A549 (cell line): Measurements from ENCODE around the gene PHYH.

ENCODE experiments used
- CBX8 ChIP-seq: fragments of 200-600 bp; sonication (generic); IDR thresholded peaks from 2 replicates; pipeline ENCODE4 v1.6.1; 2016
- CHD2 ChIP-seq: fragments of 150-350 bp; IDR thresholded peaks from 2 replicates; pipeline ENCODE4 v1.6.1; 2014; ENCODE audit warnings: low read length; ENCODE audit not compliant: partially characterized antibody
- MAFK ChIP-seq: fragments of 450-650 bp; IDR thresholded peaks from 2 replicates; pipeline ENCODE4 v1.6.1; 2014; ENCODE audit not compliant: partially characterized antibody
- NR3C1 ChIP-seq: fragments of >200 bp; sonication (Bioruptor Twin); formaldehyde crosslinking; IDR thresholded peaks from 3 replicates; pipeline ENCODE4 v1.6.1; 2017
- POLR2A ChIP-seq: IDR thresholded peaks from 2 replicates; pipeline ENCODE4 v1.6.1; 2012; ENCODE audit warnings: mild to moderate bottlenecking, low read length
- RAD21 ChIP-seq, 2 experiments: fragments of >200 bp in 1 of 2; sonication (Bioruptor Twin) in 1 of 2; formaldehyde crosslinking in 1 of 2; IDR thresholded peaks in 1 of 2; conservative IDR thresholded peaks in 1 of 2; 2 replicates in 1 of 2; 3 replicates in 1 of 2; pipeline ENCODE4 v1.6.1; 2012 to 2018; ENCODE audit warnings: inconsistent platforms in 1 of 2
- RARB ChIP-seq: fragments of 250-450 bp; sonication (Bioruptor Pico); IDR thresholded peaks from 2 replicates; pipeline ENCODE4 v1.8.0; 2021; ENCODE audit warnings: mild to moderate bottlenecking, moderate library complexity
- RFX5 ChIP-seq: fragments of 450-650 bp; IDR thresholded peaks from 2 replicates; pipeline ENCODE4 v1.7.1; 2014; ENCODE audit warnings: antibody characterized with exemption, mild to moderate bottlenecking, moderate library complexity
- SREBF2 ChIP-seq: fragments of 450-650 bp; IDR thresholded peaks from 2 replicates; pipeline ENCODE4 v1.6.1; 2014; ENCODE audit warnings: mild to moderate bottlenecking, moderate library complexity
- TP53 ChIP-seq: fragments of 250-450 bp; sonication (Bioruptor Pico); IDR thresholded peaks from 2 replicates; pipeline ENCODE4 v1.5.0; 2021; ENCODE audit warnings: mild to moderate bottlenecking, moderate library complexity
- ZSCAN20 ChIP-seq: fragments of 250-450 bp; sonication (Bioruptor Pico); IDR thresholded peaks from 2 replicates; pipeline ENCODE4 v1.8.0; 2022; ENCODE audit warnings: mild to moderate bottlenecking, moderate library complexity
- TF ChIP-seq, protein P1 (sequence below): fragments of >200 bp; sonication (Bioruptor Twin); formaldehyde crosslinking; IDR thresholded peaks from 3 replicates; pipeline ENCODE4 v1.5.1; 2016
- TF ChIP-seq, protein P2 (sequence below): fragments of 200-600 bp; sonication (generic); IDR thresholded peaks from 2 replicates; pipeline ENCODE4 v1.6.1; 2016; ENCODE audit warnings: antibody characterized with exemption, mild to moderate bottlenecking, moderate library complexity
- TF ChIP-seq, protein P3 (sequence below): IDR thresholded peaks from 2 replicates; pipeline ENCODE4 v1.6.1; 2012

DNA sequence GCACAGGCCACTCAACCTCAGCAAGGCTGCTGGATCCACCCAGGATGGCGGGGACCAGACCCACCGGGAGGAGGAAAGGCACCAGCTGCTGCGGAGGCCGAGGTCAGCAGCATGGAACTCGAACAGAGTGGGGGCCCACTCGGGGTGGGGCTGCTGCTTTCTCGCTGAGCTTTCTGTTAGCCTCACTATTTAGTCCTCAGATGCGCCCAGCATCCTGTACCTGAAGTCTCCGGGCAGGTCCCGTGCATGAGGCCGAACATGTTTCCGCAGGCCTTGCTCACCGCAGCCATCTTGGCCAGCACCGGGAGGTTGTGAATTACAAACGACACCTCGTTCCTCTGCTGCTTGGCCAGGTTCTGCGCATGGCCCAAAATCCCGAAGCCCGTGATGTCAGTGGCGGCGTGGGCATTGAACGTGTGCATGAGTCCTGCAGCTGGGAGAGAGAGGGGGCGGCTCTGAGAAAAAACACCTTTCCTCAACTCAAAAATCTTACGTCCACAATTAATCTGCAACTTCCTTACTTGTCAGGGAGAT, 22.8 kb upstream of the PHYH start:
- TF ChIP-seq, protein P1, sequence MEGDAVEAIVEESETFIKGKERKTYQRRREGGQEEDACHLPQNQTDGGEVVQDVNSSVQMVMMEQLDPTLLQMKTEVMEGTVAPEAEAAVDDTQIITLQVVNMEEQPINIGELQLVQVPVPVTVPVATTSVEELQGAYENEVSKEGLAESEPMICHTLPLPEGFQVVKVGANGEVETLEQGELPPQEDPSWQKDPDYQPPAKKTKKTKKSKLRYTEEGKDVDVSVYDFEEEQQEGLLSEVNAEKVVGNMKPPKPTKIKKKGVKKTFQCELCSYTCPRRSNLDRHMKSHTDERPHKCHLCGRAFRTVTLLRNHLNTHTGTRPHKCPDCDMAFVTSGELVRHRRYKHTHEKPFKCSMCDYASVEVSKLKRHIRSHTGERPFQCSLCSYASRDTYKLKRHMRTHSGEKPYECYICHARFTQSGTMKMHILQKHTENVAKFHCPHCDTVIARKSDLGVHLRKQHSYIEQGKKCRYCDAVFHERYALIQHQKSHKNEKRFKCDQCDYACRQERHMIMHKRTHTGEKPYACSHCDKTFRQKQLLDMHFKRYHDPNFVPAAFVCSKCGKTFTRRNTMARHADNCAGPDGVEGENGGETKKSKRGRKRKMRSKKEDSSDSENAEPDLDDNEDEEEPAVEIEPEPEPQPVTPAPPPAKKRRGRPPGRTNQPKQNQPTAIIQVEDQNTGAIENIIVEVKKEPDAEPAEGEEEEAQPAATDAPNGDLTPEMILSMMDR: no peak
- TF ChIP-seq, protein P2, sequence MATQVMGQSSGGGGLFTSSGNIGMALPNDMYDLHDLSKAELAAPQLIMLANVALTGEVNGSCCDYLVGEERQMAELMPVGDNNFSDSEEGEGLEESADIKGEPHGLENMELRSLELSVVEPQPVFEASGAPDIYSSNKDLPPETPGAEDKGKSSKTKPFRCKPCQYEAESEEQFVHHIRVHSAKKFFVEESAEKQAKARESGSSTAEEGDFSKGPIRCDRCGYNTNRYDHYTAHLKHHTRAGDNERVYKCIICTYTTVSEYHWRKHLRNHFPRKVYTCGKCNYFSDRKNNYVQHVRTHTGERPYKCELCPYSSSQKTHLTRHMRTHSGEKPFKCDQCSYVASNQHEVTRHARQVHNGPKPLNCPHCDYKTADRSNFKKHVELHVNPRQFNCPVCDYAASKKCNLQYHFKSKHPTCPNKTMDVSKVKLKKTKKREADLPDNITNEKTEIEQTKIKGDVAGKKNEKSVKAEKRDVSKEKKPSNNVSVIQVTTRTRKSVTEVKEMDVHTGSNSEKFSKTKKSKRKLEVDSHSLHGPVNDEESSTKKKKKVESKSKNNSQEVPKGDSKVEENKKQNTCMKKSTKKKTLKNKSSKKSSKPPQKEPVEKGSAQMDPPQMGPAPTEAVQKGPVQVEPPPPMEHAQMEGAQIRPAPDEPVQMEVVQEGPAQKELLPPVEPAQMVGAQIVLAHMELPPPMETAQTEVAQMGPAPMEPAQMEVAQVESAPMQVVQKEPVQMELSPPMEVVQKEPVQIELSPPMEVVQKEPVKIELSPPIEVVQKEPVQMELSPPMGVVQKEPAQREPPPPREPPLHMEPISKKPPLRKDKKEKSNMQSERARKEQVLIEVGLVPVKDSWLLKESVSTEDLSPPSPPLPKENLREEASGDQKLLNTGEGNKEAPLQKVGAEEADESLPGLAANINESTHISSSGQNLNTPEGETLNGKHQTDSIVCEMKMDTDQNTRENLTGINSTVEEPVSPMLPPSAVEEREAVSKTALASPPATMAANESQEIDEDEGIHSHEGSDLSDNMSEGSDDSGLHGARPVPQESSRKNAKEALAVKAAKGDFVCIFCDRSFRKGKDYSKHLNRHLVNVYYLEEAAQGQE: no peak
- TF ChIP-seq POLR2A: no peak
- TF ChIP-seq, protein P3, sequence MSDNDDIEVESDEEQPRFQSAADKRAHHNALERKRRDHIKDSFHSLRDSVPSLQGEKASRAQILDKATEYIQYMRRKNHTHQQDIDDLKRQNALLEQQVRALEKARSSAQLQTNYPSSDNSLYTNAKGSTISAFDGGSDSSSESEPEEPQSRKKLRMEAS: no peak
- no peak for TF ChIP-seq NR3C1
- no peak for TF ChIP-seq SREBF2
- TF ChIP-seq RFX5: no peak
- no peak for TF ChIP-seq RARB (CRISPR knock-in tag)
- TF ChIP-seq CHD2: no peak
- no peak for TF ChIP-seq CBX8
- no peak for TF ChIP-seq MAFK
- TF ChIP-seq RAD21 (conservative IDR thresholded peaks at IDR 0.05 in 1 of 2, IDR thresholded peaks at IDR 0.05 in 1 of 2): no peak
- TF ChIP-seq TP53 (CRISPR knock-in tag): no peak
- no peak for TF ChIP-seq ZSCAN20 (CRISPR knock-in tag)
